B cell (primary cell): Measurements from ENCODE around the gene SMIM41. TPM values are rescaled to one million over a fixed set of nuclear protein-coding genes. Genes with fewer than 3 reads are reported as not detected.

Experiments
- ATAC-seq: fragments of 200-7000 bp; cut with Tn5 transposase; one replicate; pipeline ENCODE4 v1.10.0; 2021; ENCODE audit warnings: low read depth, mild to moderate bottlenecking, moderate number of reproducible peaks, moderate library complexity
- CTCF ChIA-PET: fragments of 350-600 bp; sonication (Branson Sonifier 250); formaldehyde crosslinking; loops from one replicate; lab custom pipeline; 2021; ENCODE audit warnings: antibody characterized with exemption, inconsistent platforms; lab: Charles Lee
- POLR2A ChIA-PET: fragments of 350-600 bp; sonication (Branson Sonifier 250); formaldehyde crosslinking; loops from one replicate; lab custom pipeline; 2021; ENCODE audit warnings: antibody characterized with exemption; lab: Charles Lee
- DNase-seq: peaks from one replicate; pipeline ENCODE4 v3.0.0; 2013
- H2AFZ ChIP-seq: 2 replicates; pipeline ENCODE4 v1.6.1; 2012; ENCODE audit warnings: mild to moderate bottlenecking, low read depth, low read length; ENCODE audit not compliant: insufficient read depth, poor library complexity, severe bottlenecking
- H3K27ac ChIP-seq, 2 donors: 1 replicate in 1 of 2; 2 replicates in 1 of 2; pipeline ENCODE4 v1.5.1; 2012 to 2013; ENCODE audit warnings: low read length in 2 of 2, mild to moderate bottlenecking in 2 of 2, moderate library complexity in 1 of 2
- H3K27me3 ChIP-seq, 4 experiments: fragments of 200-600 bp in 1 of 4; sonication (generic) in 1 of 4; replicated peaks in 1 of 4; 1 replicate in 2 of 4; 2 replicates in 2 of 4; pipeline versions ENCODE4 v1.6.1 to v1.7.0; 2013 to 2016; ENCODE audit warnings: low read length in 3 of 4, mild to moderate bottlenecking in 2 of 4, mixed read lengths in 1 of 4, moderate library complexity in 1 of 4; ENCODE audit not compliant: insufficient read depth in 4 of 4, control insufficient read depth in 3 of 4; ENCODE audit errors: control extremely low read depth in 1 of 4
- H3K36me3 ChIP-seq, 2 experiments: replicated peaks in 1 of 2; 1 replicate in 1 of 2; 2 replicates in 1 of 2; pipeline versions ENCODE4 v1.6.1 to v1.7.1; 2013; ENCODE audit warnings: low read length in 1 of 2; ENCODE audit not compliant: insufficient read depth in 2 of 2, control insufficient read depth in 1 of 2; ENCODE audit errors: control extremely low read depth in 1 of 2, extremely low read depth in 1 of 2
- H3K4me1 ChIP-seq, 2 donors: fragments of 200-600 bp in 1 of 2; sonication (generic) in 1 of 2; 1 replicate in 1 of 2; 2 replicates in 1 of 2; pipeline versions ENCODE4 v1.5.1 to v1.6.1; 2013 to 2017; ENCODE audit warnings: low read length in 2 of 2; ENCODE audit not compliant: control insufficient read depth in 2 of 2, insufficient read depth in 2 of 2
- H3K4me2 ChIP-seq: replicated peaks from 2 replicates; pipeline ENCODE3; 2012; ENCODE audit warnings: mild to moderate bottlenecking, low read depth, low read length; ENCODE audit not compliant: poor library complexity, severe bottlenecking
- H3K4me3 ChIP-seq, 5 experiments: fragments of 200-600 bp in 1 of 5; sonication (generic) in 1 of 5; 1 replicate in 3 of 5; 2 replicates in 2 of 5; pipeline versions ENCODE4 v1.5.1 to v1.7.0; 2011 to 2016; ENCODE audit warnings: low read length in 4 of 5, mild to moderate bottlenecking in 4 of 5, low read depth in 2 of 5, control low read depth in 1 of 5, moderate library complexity in 1 of 5; ENCODE audit not compliant: insufficient read depth in 1 of 5; ENCODE audit errors: control extremely low read depth in 1 of 5, extremely low read depth in 1 of 5
- H3K79me2 ChIP-seq: fragments of 200-600 bp; sonication (generic); one replicate; pipeline ENCODE4 v1.6.0; 2016; ENCODE audit warnings: low read length; ENCODE audit not compliant: control insufficient read depth, insufficient read depth
- H3K9ac ChIP-seq: fragments of 200-600 bp; sonication (generic); 2 replicates; pipeline ENCODE4 v1.6.1; 2017; ENCODE audit warnings: mild to moderate bottlenecking, low read length, moderate library complexity
- H3K9me3 ChIP-seq, 3 donors: one replicate each; pipeline versions ENCODE4 v1.6.1 to v1.7.1; 2013; ENCODE audit warnings: low read length in 2 of 3; ENCODE audit not compliant: control insufficient read depth in 2 of 3, insufficient read depth in 1 of 3; ENCODE audit errors: control extremely low read depth in 1 of 3
- H4K20me1 ChIP-seq: 2 replicates; pipeline ENCODE4 v1.6.0; 2012; ENCODE audit warnings: mild to moderate bottlenecking, low read length; ENCODE audit not compliant: insufficient read depth, control insufficient read depth, poor library complexity, severe bottlenecking
- H3K27ac Mint-ChIP-seq: one replicate; pipeline ENCODE4 v1.8.0; 2021; ENCODE audit warnings: mixed read lengths
- H3K27me3 Mint-ChIP-seq: one replicate; pipeline ENCODE4 v1.8.0; 2021; ENCODE audit warnings: mixed read lengths
- H3K4me1 Mint-ChIP-seq: one replicate; pipeline ENCODE4 v1.8.0; 2021; ENCODE audit warnings: mixed read lengths
- H3K4me3 Mint-ChIP-seq: one replicate; pipeline ENCODE4 v1.8.0; 2021; ENCODE audit warnings: mixed read lengths
- H3K9me3 Mint-ChIP-seq: one replicate; pipeline ENCODE4 v1.8.0; 2022; ENCODE audit warnings: mixed read lengths; ENCODE audit not compliant: insufficient read depth
- EZH2 ChIP-seq: IDR thresholded peaks from 2 replicates; pipeline ENCODE4 v1.6.1; 2012; ENCODE audit warnings: borderline replicate concordance, low read depth, mild to moderate bottlenecking, moderate library complexity, low read length; ENCODE audit not compliant: insufficient read depth, poor library complexity, severe bottlenecking
- WGBS: methylation state at CpG from one replicate; pipeline ENCODE4 v1.1.5; 2013; ENCODE audit warnings: missing lambda C conversion rate; ENCODE audit not compliant: insufficient coverage; 5-methylcytosine and 5-hydroxymethylcytosine counted together
- intact Hi-C: fragments of 100-400 bp; cut with micrococcal nuclease; formaldehyde crosslinking; loops from one replicate; pipeline ENCODE4 v1.10.0; 2022
- polyA plus RNA-seq: library from polyadenylated mRNA; depleted of rRNA; stranded (reverse); fragments of >200 nt; gene quantifications from 2 replicates; pipeline ENCODE4 v1.2.3, GENCODE V29; 2012
- total RNA-seq, 2 donors: library from RNA; stranded (reverse); fragments of 120-200 nt in 1 of 2; gene quantifications; 1 replicate in 1 of 2; 2 replicates in 1 of 2; pipeline versions ENCODE4 v1.2.3 to v1.2.4, GENCODE V29; 2013 to 2022
- TF ChIP-seq, protein P1 (sequence below): fragments of 200-600 bp; IDR thresholded peaks from one replicate; pipeline ENCODE4 v1.8.0; 2022; ENCODE audit warnings: antibody characterized with exemption, mild to moderate bottlenecking

SMIM41 gene
- total and polyA plus RNA-seq, 2 donors (not counting 1 experiment from before 2014, with no cell fraction given): 0.12 TPM; not detected in 1

DNA sequence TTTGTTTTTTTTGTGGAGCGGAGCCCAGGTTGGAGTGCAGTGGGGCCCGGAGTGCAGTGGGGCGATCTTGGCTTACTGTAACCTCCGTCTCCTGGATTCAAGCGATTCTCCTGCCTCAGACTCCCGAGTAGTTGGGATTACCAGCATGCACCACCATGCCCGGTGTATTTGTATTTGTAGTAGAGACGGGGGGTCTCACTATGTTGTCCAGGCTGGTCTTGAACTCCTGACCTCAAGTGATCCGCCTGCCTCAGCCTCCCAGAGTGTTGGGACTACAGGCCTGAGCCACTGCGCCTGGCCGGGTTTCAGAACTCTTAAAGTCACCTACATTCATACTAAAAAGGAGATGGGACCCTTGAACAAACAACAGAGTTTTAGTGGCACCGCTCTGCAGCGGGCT is 59.6 kb downstream of the SMIM41 start:
- no peak overlapping the region for H2AFZ ChIP-seq
- no peak for ATAC-seq
- H4K20me1 ChIP-seq: no peaks in the 10 kb centered on the region
- Mint-ChIP-seq H3K4me1 (peaks cover 1% of the 10 kb centered on the region), H3K4me3 (no peak overlapping the region), H3K27ac (no peak overlapping the region), H3K27me3 (peaks cover 13% of the 10 kb centered on the region), H3K9me3 (no peaks in the 10 kb centered on the region)
- no peaks in the 10 kb centered on the region for H3K36me3 ChIP-seq
- H3K27me3 ChIP-seq: peaks cover 0 to 19% (median 0%) of the 10 kb centered on the region in 4 experiments
- no peak overlapping the region for H3K9ac ChIP-seq
- 86% methylated on average over 12 of the region's 13 CpGs for WGBS
- TF ChIP-seq EZH2: no peak
- TF ChIP-seq, protein P1, sequence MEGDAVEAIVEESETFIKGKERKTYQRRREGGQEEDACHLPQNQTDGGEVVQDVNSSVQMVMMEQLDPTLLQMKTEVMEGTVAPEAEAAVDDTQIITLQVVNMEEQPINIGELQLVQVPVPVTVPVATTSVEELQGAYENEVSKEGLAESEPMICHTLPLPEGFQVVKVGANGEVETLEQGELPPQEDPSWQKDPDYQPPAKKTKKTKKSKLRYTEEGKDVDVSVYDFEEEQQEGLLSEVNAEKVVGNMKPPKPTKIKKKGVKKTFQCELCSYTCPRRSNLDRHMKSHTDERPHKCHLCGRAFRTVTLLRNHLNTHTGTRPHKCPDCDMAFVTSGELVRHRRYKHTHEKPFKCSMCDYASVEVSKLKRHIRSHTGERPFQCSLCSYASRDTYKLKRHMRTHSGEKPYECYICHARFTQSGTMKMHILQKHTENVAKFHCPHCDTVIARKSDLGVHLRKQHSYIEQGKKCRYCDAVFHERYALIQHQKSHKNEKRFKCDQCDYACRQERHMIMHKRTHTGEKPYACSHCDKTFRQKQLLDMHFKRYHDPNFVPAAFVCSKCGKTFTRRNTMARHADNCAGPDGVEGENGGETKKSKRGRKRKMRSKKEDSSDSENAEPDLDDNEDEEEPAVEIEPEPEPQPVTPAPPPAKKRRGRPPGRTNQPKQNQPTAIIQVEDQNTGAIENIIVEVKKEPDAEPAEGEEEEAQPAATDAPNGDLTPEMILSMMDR: no peak
- DNase-seq: no peak
- H3K4me3 ChIP-seq: no peak overlapping the region
- no peak overlapping the region for H3K4me2 ChIP-seq
- POLR2A ChIA-PET: no interaction called here
- intact Hi-C loops: no loop called here
- peaks cover 0 to 2% (median 0%) of the 10 kb centered on the region in 3 donors for H3K9me3 ChIP-seq
- H3K79me2 ChIP-seq: no peaks in the 10 kb centered on the region
- H3K27ac ChIP-seq: no peak overlapping the region
- CTCF ChIA-PET: interaction anchor here (2.0 kb wide), 1 partner anchor 188 kb away, joined by 7 read pairs; no protein-coding TSS in a partner anchor
- no peaks in the 10 kb centered on the region for H3K4me1 ChIP-seq

DNA sequence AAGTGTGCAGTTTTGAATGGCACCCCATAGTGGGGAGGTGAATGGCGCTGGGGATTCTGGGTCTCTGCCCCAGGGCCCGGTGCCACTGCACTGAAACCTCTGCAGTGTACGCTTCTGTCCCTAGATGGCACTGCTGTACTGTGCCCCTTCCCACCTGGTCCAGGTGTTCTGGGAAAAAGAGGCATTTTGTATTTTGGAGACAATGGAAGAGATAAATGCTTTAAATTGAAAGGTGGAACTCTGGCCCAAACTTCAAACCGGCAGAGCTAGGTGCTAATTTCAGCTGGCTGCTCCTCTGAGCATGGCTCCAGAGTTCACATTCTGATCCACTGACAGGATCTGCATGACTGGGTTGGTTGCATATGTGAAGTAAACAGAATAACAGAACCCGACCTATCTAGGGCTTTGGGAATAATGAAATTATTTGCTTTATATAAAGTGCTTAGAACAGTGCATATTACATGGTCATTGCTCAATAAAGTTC is 60.1 kb downstream of the SMIM41 start:
- Histone ChIP-seq H3K9ac (no peak overlapping the region), H3K27ac (no peak overlapping the region), H3K79me2 (no peaks in the 10 kb centered on the region), H3K4me3 (no peak overlapping the region), H3K4me2 (no peak overlapping the region), H3K27me3 (peaks cover 0 to 19% (median 0%) of the 10 kb centered on the region in 4 experiments), H3K36me3 (no peaks in the 10 kb centered on the region), H3K4me1 (no peaks in the 10 kb centered on the region), H3K9me3 (peaks cover 0 to 2% (median 0%) of the 10 kb centered on the region in 3 donors), H2AFZ (no peak overlapping the region), H4K20me1 (no peaks in the 10 kb centered on the region)
- DNase-seq (peak; percentile 43), ATAC-seq (peak; percentile 77)
- no peak overlapping the region for H3K27ac Mint-ChIP-seq
- H3K4me1 Mint-ChIP-seq: peaks cover 1% of the 10 kb centered on the region
- no peak overlapping the region for H3K4me3 Mint-ChIP-seq
- intact Hi-C loops: no loop called here
- CTCF ChIA-PET: interaction anchor here (2.0 kb wide), 1 partner anchor 188 kb away, joined by 7 read pairs; no protein-coding TSS in a partner anchor
- no peak for TF ChIP-seq EZH2
- TF ChIP-seq, protein P1: peak; percentile 64
- 15% methylated on average over 4 of the region's 5 CpGs for WGBS
- POLR2A ChIA-PET: no interaction called here
- H3K9me3 Mint-ChIP-seq: no peaks in the 10 kb centered on the region
- peaks cover 11% of the 10 kb centered on the region for H3K27me3 Mint-ChIP-seq
